Stimulated activated naive B cell treated with anti-CD40 and anti-IgM and Interleukin-4, amounts not matched to agents 10 μg/mL and 1 μg/mL and 100 μg/mL, for 72 hours (primary cell): ENCODE data around the gene SLC29A1.
"Not testable (repeated sequence)": the region's sequence is repeated elsewhere in the genome, so short reads cannot be mapped to it uniquely, and the experiment has no call there.

ENCODE experiments used
- ATAC-seq, 2 donors: fragments of 150-1000 bp; cut with Tn5 transposase; replicated peaks; 2 replicates each; pipeline ENCODE4 v1.10.0; 2021; ENCODE audit warnings: moderate library complexity in 1 of 2
- DNase-seq: peaks from one replicate; pipeline ENCODE4 v3.0.0; 2021
- H3K27ac Mint-ChIP-seq: one replicate; pipeline ENCODE4 v1.8.0; 2022; ENCODE audit warnings: mild to moderate bottlenecking, mixed read lengths
- H3K27me3 Mint-ChIP-seq, 2 donors: one replicate each; pipeline ENCODE4 v1.8.0; 2022; ENCODE audit warnings: mixed read lengths in 2 of 2
- H3K36me3 Mint-ChIP-seq, 2 donors: one replicate each; pipeline ENCODE4 v1.8.0; 2022; ENCODE audit warnings: mixed read lengths in 2 of 2, mild to moderate bottlenecking in 1 of 2
- H3K4me1 Mint-ChIP-seq, 2 donors: one replicate each; pipeline ENCODE4 v1.8.0; 2022; ENCODE audit warnings: mixed read lengths in 2 of 2, mild to moderate bottlenecking in 1 of 2
- H3K4me3 Mint-ChIP-seq, 2 donors: one replicate each; pipeline ENCODE4 v1.8.0; 2022; ENCODE audit warnings: mild to moderate bottlenecking in 2 of 2, mixed read lengths in 2 of 2, moderate library complexity in 1 of 2
- H3K9me3 Mint-ChIP-seq, 2 donors: one replicate each; pipeline ENCODE4 v1.8.0; 2022; ENCODE audit warnings: mixed read lengths in 2 of 2, mild to moderate bottlenecking in 1 of 2

SLC29A1 gene

GRCh38 chr6:44185953-44186634 is 37.3 kb upstream of the SLC29A1 start:
- no peaks in the 10 kb centered on the region for H3K36me3 Mint-ChIP-seq
- H3K9me3 Mint-ChIP-seq = no peaks in the 10 kb centered on the region
- H3K27ac Mint-ChIP-seq = no peak overlapping the region
- H3K27me3 Mint-ChIP-seq = peaks cover 14 to 16% of the 10 kb centered on the region in 2 donors
- ATAC-seq (no peak), DNase-seq (no peak)
- peaks cover 0 to 4% of the 10 kb centered on the region in 2 donors for H3K4me1 Mint-ChIP-seq
- no peak overlapping the region for H3K4me3 Mint-ChIP-seq

DNA sequence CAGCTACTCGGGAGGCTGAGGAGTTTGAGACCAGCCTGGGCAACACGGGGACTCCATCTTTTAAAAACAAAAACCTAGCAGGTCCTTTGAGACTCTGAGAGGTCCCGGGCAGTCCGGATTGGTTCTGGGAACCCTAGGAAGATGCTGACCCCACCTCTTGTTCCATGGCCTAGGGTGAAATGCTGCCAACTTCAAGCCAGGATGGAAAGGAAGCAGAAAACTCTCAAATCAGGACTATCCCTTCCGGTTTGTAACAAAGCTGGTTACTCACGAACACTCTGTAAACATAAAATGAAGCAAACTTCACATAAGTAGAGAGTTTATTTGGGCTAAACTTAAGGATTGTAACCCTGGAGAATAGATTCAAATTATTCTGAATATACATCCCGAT is 36.8 kb upstream of the SLC29A1 start:
- no peak overlapping the region for H3K27ac Mint-ChIP-seq
- no peaks in the 10 kb centered on the region for H3K9me3 Mint-ChIP-seq
- ATAC-seq = no peak
- peaks cover 0 to 4% of the 10 kb centered on the region in 2 donors for H3K4me1 Mint-ChIP-seq
- no peaks in the 10 kb centered on the region for H3K36me3 Mint-ChIP-seq
- no peak for DNase-seq
- H3K27me3 Mint-ChIP-seq = peaks cover 14 to 16% of the 10 kb centered on the region in 2 donors
- H3K4me3 Mint-ChIP-seq = no peak overlapping the region

- DNase-seq (no peak), ATAC-seq (no peak)
- no peak overlapping the region for H3K4me3 Mint-ChIP-seq
- H3K27ac Mint-ChIP-seq = no peak overlapping the region
- H3K4me1 Mint-ChIP-seq = peaks cover 0 to 4% of the 10 kb centered on the region in 2 donors
- H3K36me3 Mint-ChIP-seq = no peaks in the 10 kb centered on the region
- H3K27me3 Mint-ChIP-seq = peaks cover 27 to 33% of the 10 kb centered on the region in 2 donors
- H3K9me3 Mint-ChIP-seq = no peaks in the 10 kb centered on the region
Measured at GRCh38 chr6:44188819-44189218, 34.6 kb upstream of the SLC29A1 start.

DNA sequence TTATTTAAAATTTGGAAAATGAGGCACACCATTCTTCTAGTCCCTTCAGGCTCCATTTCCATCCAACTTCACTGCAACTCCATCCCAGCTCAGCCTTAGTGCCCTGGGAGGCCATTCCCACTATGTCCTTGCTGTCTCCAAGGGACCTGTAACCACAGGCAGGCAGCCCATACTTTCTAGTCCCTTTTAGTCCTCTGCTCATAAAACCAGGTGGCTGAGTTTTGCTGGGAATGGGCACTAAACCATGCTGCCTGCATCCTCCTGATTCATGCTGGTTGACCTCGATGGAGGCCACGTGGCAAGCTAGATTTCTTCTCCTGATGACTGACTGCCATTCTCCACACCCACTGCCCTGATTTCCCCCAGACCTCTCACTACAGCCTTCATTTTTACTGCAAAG is 34.1 kb upstream of the SLC29A1 start:
- no peaks in the 10 kb centered on the region for H3K36me3 Mint-ChIP-seq
- ATAC-seq (no peak), DNase-seq (no peak)
- H3K27ac Mint-ChIP-seq = no peak overlapping the region
- H3K27me3 Mint-ChIP-seq = peaks cover 25 to 33% of the 10 kb centered on the region in 2 donors
- no peak overlapping the region for H3K4me3 Mint-ChIP-seq
- H3K4me1 Mint-ChIP-seq = peaks cover 0 to 4% of the 10 kb centered on the region in 2 donors
- no peaks in the 10 kb centered on the region for H3K9me3 Mint-ChIP-seq

DNA sequence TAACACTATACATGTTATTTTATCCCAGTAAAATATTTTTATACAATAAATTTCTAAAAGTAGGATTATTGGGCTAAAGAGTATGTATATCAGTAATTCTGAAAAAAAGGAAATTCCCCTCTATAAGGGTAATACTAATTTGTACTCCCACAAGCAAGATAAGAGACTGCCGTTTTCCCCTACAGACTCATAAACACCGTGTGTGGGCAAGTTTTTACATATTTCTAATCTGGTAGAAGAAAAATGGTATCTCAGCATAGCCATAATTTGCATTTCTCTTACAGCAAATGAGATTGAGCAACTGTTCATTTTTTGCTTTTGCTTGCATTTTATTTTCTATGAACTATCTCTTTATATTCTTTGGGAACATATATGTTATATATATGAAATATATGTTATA is 32.7 kb upstream of the SLC29A1 start:
- no peak for DNase-seq
- H3K36me3 Mint-ChIP-seq = no peaks in the 10 kb centered on the region
- peaks cover 29 to 32% of the 10 kb centered on the region in 2 donors for H3K27me3 Mint-ChIP-seq
- no peak overlapping the region for H3K4me3 Mint-ChIP-seq
- ATAC-seq = peak; percentile 81 to 92
- H3K9me3 Mint-ChIP-seq = no peaks in the 10 kb centered on the region
- no peak overlapping the region for H3K27ac Mint-ChIP-seq
- peaks cover 0 to 4% of the 10 kb centered on the region in 2 donors for H3K4me1 Mint-ChIP-seq

- H3K9me3 Mint-ChIP-seq = no peaks in the 10 kb centered on the region
- H3K27ac Mint-ChIP-seq = no peak overlapping the region
- no peaks in the 10 kb centered on the region for H3K4me1 Mint-ChIP-seq
- no peak for ATAC-seq
- no peak for DNase-seq
- H3K36me3 Mint-ChIP-seq = no peaks in the 10 kb centered on the region
- H3K4me3 Mint-ChIP-seq = no peak overlapping the region
- peaks cover 20 to 21% of the 10 kb centered on the region in 2 donors for H3K27me3 Mint-ChIP-seq
Measured at GRCh38 chr6:44192428-44193041, 30.9 kb upstream of the SLC29A1 start.

- Mint-ChIP-seq H3K27me3 (peaks cover 20 to 21% of the 10 kb centered on the region in 2 donors), H3K4me3 (no peak overlapping the region), H3K27ac (no peak overlapping the region), H3K36me3 (no peaks in the 10 kb centered on the region), H3K4me1 (no peaks in the 10 kb centered on the region), H3K9me3 (no peaks in the 10 kb centered on the region)
- no peak for ATAC-seq
- DNase-seq = no peak
Measured at GRCh38 chr6:44193307-44193910, 30.0 kb upstream of the SLC29A1 start.

GRCh38 chr6:44194326-44194725 is 29.1 kb upstream of the SLC29A1 start:
- ATAC-seq = no peak
- H3K27ac Mint-ChIP-seq = no peak overlapping the region
- H3K4me1 Mint-ChIP-seq = no peaks in the 10 kb centered on the region
- H3K36me3 Mint-ChIP-seq = no peaks in the 10 kb centered on the region
- H3K9me3 Mint-ChIP-seq = no peaks in the 10 kb centered on the region
- DNase-seq = no peak
- peaks cover 20 to 21% of the 10 kb centered on the region in 2 donors for H3K27me3 Mint-ChIP-seq
- no peak overlapping the region for H3K4me3 Mint-ChIP-seq

DNA sequence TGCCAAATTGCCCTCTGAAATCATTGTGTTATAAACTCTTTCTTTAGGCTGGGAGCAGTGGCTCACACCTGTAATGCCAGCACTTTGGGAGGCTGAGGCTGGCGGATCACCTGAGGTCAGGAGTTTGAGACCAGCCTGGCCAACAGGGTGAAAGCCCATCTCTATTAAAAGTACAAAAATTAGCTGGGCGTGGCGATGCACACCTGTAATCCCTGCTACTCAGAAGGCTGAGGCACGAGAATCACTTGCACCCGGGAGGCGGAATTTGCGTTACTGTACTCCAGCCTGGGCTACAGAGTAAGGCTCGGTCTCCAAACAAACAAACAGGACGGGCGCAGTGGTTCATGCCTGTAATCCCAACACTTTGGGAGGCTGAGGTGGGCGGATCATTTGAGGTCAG is 27.0 kb upstream of the SLC29A1 start:
- H3K36me3 Mint-ChIP-seq, ATAC-seq, H3K9me3 Mint-ChIP-seq, H3K27ac Mint-ChIP-seq, DNase-seq, H3K4me3 Mint-ChIP-seq, H3K4me1 Mint-ChIP-seq: not testable (repeated sequence)
- H3K27me3 Mint-ChIP-seq = peaks cover 25 to 29% of the 10 kb centered on the region in 2 donors

DNA sequence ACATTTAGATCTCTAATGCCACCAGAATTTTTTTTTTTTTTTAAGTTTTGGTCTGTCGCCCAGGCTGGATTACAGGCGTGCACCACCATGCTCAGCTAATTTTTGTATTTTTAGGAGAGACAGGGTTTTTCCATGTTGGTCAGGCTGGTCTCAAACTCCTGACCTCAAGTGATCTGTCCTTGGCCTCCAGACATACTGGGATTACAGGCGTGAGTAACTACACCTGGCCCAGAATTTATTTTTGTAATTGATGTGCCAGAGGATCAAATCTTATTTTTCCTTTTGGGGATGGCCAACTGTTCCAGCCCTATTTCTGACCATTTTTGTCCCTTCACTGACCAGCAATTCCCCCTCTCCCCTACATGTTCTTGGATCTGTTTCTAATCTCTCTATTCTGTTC is 24.7 kb upstream of the SLC29A1 start:
- Mint-ChIP-seq H3K36me3 (no peaks in the 10 kb centered on the region), H3K4me1 (no peaks in the 10 kb centered on the region), H3K27me3 (peaks cover 8 to 20% of the 10 kb centered on the region in 2 donors), H3K4me3 (no peak overlapping the region), H3K27ac (no peak overlapping the region), H3K9me3 (no peaks in the 10 kb centered on the region)
- DNase-seq (no peak), ATAC-seq (no peak)

GRCh38 chr6:44199883-44200282 is 23.5 kb upstream of the SLC29A1 start:
- H3K27me3 Mint-ChIP-seq = peaks cover 4 to 11% of the 10 kb centered on the region in 2 donors

DNA sequence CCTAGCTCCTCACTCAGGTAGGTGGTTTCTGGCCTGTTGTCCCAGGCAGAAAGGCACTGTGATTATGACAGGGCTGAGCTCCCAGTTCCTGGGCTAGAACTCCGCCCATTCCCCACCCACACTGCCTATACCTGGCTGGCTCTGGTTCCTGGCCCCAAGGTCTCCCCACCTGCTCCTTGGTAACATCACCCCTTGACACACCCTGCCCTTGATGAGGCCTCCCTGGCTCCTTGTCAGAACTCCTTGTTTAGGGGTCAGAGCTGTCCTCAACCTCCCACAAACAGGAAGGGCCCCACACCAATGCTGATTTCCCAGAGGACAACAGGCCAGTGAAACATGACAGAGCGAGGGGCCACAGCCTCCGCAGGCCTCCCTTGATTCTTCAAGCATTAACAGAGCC is 22.2 kb upstream of the SLC29A1 start:
- H3K36me3 Mint-ChIP-seq = no peaks in the 10 kb centered on the region
- H3K27ac Mint-ChIP-seq = peak overlapping the region; percentile 39
- H3K4me3 Mint-ChIP-seq = no peak overlapping the region
- ATAC-seq (no peak), DNase-seq (no peak)
- H3K27me3 Mint-ChIP-seq = peaks cover 4 to 12% of the 10 kb centered on the region in 2 donors
- no peaks in the 10 kb centered on the region for H3K4me1 Mint-ChIP-seq
- H3K9me3 Mint-ChIP-seq = no peaks in the 10 kb centered on the region

More at GRCh38 chr6:44199883-44200282, 23.5 kb upstream of the SLC29A1 start:
- H3K9me3 Mint-ChIP-seq = no peaks in the 10 kb centered on the region
- ATAC-seq = no peak
- H3K4me1 Mint-ChIP-seq = no peaks in the 10 kb centered on the region
- no peak overlapping the region for H3K4me3 Mint-ChIP-seq
- H3K36me3 Mint-ChIP-seq = no peaks in the 10 kb centered on the region
- DNase-seq = no peak
- H3K27ac Mint-ChIP-seq = no peak overlapping the region

GRCh38 chr6:44201638-44202303 is 21.6 kb upstream of the SLC29A1 start:
- Mint-ChIP-seq H3K4me3 (no peak overlapping the region), H3K9me3 (no peaks in the 10 kb centered on the region), H3K36me3 (no peaks in the 10 kb centered on the region), H3K4me1 (peaks cover 0 to 2% of the 10 kb centered on the region in 2 donors), H3K27ac (peak overlapping the region; percentile 39), H3K27me3 (peaks cover 8 to 17% of the 10 kb centered on the region in 2 donors)
- DNase-seq (no peak), ATAC-seq (no peak)

DNA sequence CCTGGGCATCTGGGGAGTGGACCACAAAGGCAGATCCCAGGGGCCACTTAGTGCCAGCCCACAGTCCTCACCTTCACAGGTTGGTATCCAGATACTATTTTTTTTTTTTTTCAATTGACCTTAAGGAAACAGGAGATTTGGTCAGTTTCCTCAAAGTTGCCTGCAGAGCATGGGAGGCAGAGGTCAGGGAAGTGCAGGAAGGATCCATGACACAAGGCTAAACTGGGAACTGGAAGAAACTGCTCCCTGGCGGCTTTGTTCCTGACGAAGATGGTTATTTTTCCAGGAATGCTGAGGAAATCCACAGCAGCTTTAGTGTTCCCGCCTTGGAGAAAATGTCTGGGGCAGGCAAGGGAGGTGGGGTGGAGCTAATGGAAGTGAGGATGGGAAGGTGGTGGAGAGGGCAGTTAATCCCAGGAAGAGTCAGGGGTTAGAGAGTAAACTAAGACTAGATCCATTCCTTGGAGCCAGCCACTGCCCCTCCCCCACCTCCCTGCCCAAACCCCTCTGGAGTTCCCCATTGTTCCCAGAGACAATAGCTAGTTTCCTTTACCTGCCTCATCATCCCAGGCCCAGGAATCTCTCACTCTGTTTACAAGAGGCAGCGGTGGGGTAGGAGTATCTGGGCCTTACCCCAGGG is 20.9 kb upstream of the SLC29A1 start:
- H3K27ac Mint-ChIP-seq = no peak overlapping the region
- ATAC-seq = no peak

More for the DNA sequence above, 20.9 kb upstream of the SLC29A1 start:
- H3K9me3 Mint-ChIP-seq = no peaks in the 10 kb centered on the region
- no peak for DNase-seq
- H3K27me3 Mint-ChIP-seq = peaks cover 8 to 18% of the 10 kb centered on the region in 2 donors
- no peak overlapping the region for H3K4me3 Mint-ChIP-seq
- peaks cover 0 to 2% of the 10 kb centered on the region in 2 donors for H3K4me1 Mint-ChIP-seq
- no peaks in the 10 kb centered on the region for H3K36me3 Mint-ChIP-seq
